Gastroesophageal sphincter (tissue), 3 donors: Measurements from ENCODE around the gene LIMK1.

Experiments
- EP300 ChIP-seq: sonication (generic); formaldehyde crosslinking; IDR thresholded peaks from one replicate; pipeline ENCODE4 v1.6.1; 2017; ENCODE audit warnings: antibody characterized with exemption, mild to moderate bottlenecking
- TF ChIP-seq, protein P1 (sequence below), 4 experiments: fragments of 200-600 bp in 2 of 4; fragments of 450-650 bp in 2 of 4; sonication (generic) in 1 of 4; IDR thresholded peaks; one replicate each; pipeline ENCODE4 v1.5.1; 2017 to 2019; ENCODE audit warnings: antibody characterized with exemption in 4 of 4, mild to moderate bottlenecking in 2 of 4, moderate library complexity in 2 of 4

DNA sequence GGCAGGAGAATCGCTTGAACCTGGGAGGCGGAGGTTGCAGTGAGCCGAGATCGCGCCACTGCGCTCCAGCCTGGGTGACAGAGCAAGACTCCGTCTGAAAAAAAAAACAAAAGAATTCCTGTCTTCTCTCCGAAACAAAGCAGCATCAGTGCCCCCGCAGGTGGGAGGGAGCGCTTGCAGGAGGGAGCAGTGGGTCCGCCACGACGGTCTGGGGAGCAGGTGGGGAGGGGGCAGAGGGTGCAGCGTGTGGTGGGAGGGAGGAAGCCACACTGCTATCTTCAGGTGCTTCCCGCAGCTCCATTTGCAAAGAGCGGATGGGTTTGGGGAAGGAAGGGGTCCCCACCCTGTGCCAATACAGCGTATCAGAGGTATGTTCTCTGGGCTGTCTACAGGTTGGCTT, 31.7 kb downstream of the LIMK1 start:
- TF ChIP-seq EP300, result no peak
- TF ChIP-seq, protein P1, sequence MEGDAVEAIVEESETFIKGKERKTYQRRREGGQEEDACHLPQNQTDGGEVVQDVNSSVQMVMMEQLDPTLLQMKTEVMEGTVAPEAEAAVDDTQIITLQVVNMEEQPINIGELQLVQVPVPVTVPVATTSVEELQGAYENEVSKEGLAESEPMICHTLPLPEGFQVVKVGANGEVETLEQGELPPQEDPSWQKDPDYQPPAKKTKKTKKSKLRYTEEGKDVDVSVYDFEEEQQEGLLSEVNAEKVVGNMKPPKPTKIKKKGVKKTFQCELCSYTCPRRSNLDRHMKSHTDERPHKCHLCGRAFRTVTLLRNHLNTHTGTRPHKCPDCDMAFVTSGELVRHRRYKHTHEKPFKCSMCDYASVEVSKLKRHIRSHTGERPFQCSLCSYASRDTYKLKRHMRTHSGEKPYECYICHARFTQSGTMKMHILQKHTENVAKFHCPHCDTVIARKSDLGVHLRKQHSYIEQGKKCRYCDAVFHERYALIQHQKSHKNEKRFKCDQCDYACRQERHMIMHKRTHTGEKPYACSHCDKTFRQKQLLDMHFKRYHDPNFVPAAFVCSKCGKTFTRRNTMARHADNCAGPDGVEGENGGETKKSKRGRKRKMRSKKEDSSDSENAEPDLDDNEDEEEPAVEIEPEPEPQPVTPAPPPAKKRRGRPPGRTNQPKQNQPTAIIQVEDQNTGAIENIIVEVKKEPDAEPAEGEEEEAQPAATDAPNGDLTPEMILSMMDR (IDR thresholded peaks at IDR 0.05), result no peak
